Renal cortical epithelial cell (primary cell): ENCODE measurements around the gene KIF26B. TPM values are rescaled to one million over a fixed set of nuclear protein-coding genes. Genes with fewer than 3 reads are reported as not detected.
"Not testable (repeated sequence)": the region's sequence is repeated elsewhere in the genome, so short reads cannot be mapped to it uniquely, and the experiment has no call there.

ENCODE experiments used
- DNase-seq: peaks from one replicate; pipeline ENCODE4 v3.0.0-alpha.2; 2011; ENCODE audit warnings: low read depth
- total RNA-seq: library from RNA; depleted of rRNA; stranded (reverse); fragments of >200 nt; gene quantifications from 2 replicates; pipeline ENCODE4 v1.2.3, GENCODE V29; 2014

KIF26B gene
- total RNA-seq, 1 donor from 2014 or later = 19.4 TPM

DNA sequence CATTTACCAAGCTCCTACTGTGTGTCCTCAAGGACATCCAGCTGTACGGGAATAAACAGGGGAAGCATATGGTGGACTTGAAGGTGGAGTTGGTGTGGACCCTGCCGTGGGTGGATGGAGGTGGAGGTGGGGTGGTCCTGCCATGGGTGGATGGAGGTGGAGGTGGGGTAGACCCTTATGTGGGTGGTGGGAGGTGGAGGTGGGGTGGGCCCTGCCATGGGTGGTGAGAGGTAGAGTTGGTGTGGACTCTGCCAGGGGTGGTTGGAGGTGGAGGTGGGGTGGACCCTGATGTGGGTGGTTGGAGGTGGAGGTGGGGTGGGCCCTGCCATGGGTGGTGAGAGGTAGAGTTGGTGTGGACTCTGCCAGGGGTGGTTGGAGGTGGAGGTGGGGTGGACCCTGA, 169.0 kb downstream of the KIF26B start:
- DNase-seq = not testable (repeated sequence)

DNA sequence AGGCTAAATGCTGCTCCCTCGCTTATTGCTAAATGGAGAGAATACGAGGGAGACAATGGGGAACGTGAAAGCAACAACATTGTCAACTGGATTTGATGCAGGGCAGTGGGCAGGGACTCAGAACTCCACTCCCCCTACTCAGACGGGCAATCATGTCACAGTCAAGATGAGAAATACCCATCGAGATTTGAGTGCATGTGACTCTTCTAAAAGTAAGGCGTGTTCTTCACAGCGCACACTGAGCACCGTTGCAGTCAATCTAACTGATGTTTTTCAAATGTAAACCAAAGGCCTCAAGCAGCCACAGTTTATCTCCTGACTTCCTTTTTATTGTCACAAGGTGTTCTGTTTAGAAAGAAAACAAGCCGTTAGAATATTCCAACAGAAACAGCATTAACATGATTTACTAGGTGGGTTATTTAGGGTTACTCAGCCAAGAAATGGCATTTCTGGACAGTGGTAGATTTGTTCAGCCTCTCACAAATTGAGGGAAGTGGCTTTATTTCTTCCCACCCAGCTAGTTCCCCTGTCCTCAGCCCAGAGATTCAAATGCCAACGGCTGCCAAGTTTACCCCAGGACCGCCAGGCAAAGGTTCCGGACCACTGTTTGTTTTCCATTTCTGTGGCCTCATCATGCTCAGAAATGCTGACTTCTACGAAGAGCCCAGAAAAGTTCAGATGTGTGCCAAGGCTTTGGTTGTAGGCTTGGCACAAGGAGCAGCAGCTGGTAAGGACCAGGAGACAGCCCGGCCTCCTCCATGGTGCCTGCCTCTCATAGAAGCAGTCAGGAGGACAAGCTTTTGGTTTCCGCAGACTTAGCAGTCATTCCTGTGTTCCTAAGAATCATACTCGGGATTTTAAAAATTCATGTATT, 171.4 kb downstream of the KIF26B start:
- no peak for DNase-seq

DNA sequence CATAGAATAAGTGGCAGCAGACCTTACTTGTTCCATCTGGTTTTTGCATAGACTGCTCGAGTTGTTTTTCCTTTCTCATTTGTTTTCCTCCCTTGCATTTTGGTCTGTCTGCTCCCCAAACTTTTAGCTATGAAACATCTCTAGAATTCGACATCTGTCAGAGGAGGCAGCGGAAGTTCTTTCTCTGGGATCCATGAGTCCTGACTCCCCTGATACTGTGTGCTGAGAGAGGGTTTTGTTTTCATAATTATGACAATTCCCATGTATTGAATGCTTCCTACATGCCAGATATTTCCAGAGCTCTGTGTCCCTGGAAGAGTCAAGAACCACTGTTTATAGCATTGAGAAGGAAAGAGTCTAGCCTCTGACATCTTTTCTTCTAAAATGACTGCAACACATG, 172.6 kb downstream of the KIF26B start:
- no peak for DNase-seq

DNA sequence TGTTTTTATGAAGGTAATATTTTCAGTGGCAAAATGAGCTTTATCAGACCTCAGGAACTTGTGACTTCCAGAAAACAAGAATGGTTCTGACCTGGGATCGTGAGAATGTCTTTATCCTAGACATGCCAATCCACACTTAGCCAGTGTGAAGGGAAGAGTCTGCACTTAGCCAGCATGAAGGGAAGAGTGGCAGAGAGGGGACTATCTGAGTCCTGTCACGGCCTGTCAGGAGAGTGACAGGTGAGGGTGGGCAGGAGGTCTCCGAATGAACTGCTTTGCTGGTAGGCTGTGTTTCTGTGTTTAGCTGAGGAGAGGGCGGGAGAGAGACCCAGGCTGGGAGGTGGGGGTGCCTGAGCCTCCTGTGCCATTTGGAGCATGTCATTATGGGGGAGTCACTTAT, 173.1 kb downstream of the KIF26B start:
- DNase-seq = no peak

DNA sequence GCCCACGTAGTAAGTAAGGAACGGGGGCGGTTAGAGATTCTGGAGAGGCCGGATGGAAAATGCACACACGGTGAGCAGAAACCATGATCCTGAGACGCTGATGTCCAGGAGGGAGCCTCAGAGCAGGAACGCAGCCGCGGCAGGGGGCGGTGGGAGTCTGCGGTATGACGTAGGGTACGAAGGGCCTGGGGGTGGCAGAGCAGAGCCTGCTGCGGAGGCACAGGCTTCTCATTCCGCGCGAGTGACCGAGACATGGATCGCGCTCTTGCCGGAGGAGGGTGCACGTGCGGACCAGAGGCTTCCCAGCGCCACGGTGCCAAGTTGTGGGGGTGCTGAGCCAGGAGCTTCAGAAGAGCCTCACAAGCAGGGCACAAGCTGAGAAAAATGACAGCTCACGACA, 176.2 kb downstream of the KIF26B start:
- DNase-seq = no peak

DNA sequence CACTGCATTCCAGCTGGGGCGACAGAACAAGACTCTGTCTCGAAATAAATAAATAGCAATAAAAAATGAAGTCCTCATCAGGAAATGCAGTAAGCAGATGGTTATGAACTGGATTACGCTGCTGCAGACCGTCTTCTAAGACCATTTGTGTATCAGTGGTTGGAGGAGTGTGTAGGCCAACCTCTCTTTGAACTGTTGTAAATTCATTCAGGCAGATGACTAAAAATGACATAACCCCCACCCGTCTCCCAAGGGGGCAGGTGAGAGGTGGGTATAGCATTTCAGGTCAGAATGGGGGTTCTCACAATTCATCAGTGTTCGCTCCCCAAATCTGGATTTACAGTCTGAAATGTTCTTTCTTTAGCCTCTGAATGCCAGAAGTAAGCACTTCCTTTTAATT, 177.3 kb downstream of the KIF26B start:
- no peak for DNase-seq

DNA sequence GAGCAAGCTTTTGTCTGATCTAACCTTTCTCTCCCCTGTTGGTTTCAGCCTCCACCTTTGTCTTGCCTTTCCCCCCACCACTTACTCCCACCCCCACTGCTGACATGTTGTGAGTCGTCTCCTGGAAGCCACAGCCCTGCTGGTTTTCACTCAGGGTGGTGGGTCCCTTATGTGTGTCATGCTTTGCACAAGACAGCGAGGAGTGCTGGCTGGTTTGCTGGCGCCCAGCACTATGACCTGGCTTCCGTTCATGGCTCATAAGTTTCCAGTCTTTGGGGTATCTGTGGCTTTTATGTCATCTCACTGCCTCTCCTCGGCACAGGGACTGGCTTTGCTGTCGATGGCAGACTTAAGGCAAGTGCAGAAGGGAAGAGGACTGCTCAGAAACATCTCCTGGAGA, 177.7 kb downstream of the KIF26B start:
- DNase-seq = peak; percentile 61

DNA sequence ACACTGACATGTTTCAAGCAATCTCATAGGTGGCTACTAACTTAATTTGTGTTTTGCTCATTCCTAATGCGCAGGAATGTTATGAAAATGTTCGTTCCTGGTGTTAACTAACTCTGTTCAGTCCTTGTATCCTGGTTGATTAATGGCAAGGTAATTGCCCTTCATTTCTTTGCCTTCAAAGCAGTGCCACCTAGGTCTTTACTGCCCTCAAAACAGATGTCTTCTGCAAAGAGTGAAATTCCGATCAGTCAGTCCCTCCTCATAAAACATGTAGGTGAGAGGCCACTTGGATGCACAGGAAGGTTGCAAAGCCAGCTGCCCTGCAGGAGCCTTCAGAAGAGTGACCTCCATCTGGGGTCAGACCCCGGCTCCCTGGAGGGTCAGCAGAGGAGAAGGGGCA, 179.4 kb downstream of the KIF26B start:
- DNase-seq = no peak

DNA sequence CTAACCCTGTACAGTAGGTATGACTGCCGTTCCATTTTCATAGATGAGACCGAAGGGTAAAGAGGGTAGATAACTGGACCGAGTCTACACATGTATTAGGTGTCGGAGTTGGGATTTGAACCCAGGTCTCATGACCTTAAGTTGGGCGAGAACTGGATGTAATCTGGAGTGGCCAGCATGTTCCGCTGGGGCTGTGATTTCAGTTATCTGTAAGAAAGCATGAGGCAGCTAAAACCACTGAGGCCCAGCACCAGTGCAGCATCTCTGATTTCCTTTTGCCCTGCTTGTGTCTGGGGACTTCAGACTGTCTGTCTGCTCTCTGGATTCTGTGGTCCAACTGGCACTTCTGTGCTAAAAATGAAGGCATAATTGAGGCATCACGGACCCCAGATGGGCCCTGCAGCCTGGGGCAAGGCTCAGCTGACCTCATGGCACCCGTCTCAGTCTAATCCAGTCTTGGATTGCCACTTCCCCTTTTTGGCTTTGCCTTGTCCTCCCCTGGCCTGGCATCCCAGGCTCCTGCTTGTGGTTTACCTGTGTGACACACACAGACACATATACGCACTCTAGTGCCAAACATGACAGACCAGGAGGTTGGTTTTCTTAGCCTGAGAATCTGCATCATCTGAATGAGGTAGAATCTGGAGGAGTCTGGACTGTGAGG, 180.2 kb downstream of the KIF26B start:
- DNase-seq = no peak

DNA sequence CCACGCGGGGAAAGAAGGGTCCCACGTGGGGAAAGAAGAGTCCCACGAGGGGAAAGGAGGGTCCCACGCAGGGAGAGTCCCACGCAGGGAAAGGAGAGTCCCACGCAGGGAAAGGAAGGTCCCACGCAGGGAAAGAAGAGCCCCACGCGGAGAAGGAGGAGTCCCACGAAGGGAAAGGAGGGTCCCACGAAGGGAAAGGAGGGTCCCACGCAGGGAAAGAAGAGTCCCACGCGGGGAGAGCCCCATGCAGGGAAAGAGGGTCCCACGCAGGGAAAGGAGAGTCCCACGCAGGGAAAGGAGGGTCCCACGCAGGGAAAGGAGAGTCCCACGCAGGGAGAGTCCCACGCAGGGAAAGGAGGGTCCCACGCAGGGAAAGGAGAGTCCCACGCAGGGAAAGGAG, 180.9 kb downstream of the KIF26B start:
- not testable (repeated sequence) for DNase-seq

DNA sequence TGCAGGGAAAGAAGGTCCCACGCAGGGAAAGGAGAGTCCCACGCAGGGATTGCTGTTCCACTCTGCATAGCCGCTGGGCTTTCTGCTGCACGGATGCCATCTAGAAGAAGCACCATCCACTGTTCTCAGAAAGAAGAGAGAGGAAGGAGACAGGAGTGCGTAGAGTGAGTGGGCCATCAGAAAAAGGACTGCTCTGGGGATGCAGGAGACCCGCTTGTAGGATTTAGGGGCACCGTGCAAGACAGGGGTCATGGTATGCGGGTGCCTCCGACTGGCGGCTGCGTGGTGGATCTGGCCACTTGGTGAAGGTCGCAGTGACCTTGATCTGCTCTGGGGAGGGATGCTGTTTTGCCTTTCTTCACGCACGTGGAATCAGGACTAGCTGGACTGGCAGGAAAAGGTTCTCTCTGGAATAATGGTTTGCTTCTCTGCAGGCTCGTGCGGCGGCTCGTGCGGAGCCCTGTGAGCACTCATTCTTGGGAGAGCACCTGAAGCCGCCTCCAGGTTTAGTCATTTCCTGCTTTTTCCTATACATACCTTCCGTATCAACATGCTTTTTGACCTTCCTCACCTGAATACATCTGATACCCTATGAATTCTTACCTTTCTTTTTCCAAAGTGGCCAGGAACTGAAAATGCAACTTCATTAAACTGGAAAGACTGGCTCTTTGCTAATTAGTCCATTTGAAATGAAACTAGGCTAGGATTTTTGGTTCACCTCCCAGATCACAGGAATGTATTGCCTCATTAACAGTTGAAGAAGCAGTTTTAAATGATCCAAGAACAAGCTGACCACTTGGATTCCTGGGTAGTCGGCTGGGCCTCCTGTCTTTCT, 181.6 kb downstream of the KIF26B start:
- DNase-seq = peak; percentile 64

DNA sequence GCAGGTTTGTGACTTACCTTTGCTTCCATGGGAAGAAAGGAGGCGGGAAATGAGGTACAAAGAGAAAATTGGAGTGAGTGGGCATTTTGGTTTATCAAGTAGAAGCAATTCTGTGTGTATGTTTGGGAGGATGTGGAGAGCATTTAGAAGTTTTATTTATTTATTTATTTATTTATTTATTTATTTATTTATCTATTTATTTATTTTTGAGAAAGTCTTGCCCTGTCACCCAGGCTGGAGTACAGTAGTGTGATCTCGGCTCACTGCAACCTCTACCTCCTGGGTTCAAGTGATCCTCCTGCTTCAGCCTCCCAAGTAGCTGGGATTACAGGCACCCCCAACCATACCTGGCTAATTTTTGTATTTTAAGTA, 182.2 kb downstream of the KIF26B start:
- not testable (repeated sequence) for DNase-seq

DNA sequence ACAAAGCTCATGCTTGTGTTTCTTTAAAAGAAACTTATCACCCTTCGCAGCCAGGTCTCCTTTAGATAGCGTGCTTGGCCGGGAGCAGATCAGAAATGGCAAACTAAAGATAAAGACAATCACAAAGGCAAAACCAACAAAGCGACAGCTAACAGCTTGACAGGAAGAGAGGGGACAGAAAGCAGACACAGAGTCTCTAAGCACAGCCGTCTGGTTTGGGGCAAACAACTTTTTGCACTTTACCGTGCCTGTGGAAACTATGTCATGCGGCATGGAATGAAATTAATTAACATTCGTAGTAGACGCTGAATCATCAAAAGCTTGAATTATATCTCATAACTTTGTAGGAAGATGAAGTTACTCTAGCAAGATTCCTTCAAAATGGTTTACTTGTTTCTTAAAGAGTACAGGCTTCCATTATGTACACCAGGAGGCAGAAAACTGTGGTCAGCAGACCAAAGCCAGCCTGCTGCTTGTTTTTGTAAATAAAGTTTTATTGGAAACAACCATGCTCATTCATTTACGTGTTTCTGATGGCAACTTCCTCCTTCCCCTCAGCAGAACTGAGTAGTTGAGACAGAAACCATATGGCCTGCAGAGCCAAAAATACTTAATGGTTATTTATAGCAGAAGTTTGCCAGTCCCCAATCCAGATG, 183.2 kb downstream of the KIF26B start:
- DNase-seq = no peak

DNA sequence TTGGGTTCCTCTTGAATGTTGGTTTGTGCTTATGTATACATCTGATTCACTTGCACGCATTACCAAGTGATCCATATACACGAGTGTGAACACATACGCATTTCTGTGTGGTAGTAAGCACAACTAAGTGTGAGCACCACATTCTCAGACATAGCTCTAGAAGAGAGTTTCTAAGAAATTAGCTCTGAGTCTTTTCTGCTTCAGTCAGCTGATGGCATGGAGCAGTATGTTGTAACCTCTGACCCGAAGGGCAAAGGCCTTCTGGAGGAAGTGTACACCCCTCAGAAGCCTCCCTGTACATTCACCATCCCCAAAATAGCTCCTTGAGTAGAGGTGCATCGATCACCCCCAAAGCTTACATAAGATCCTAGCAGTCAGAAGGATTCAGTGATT, 183.7 kb downstream of the KIF26B start:
- no peak for DNase-seq

DNA sequence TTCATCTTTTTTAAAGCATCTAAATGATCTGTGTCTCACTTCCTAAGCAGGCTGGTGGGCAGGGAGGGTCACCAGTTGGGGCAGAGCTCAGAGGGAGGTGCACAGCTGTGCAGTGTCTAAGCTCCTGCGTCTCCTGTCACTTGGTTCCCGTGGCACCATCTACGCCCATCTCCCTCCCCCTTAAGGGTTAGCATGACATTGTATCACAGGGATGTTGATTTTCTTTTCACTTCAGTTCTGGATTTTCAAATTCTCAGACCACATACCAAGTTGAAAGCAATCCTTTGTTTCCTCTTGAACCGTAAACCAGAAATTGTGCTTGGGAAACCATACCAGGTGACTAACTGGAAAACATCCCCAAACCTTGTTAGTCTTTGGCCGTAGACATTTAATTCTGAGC, 187.0 kb downstream of the KIF26B start:
- DNase-seq = no peak

DNA sequence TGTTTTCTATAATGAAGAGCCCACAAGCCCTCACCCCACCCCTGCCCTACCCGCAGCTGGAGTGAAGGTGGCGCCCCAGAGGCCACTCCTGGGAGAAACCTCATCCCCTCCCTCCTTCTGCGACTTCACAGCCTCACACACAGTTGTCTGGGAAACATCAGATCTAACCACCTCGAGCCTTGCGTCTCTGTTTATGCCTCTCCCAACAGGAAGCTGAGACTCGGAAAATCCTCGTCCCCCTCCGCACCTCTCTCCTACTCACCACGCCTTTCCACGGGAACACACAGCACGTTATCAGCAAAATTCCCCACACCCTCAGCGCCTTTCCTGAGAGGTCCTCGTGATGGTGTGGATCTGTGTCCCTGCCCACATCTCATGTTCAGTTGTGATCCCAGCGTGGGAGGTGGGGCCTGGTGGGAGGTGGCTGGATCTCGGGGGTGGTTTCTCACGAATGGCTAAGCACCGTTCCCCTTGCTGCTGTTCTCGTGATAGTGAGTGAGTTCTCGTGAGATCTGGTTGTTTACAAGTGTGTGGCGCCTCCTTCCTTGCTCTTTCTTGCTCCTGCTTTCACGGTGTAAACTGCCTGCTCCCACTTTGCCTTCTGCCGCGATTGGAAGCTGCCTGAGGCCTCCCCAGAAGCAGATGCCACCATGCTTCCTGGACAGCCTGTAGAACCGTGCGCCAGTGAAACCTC, 190.6 kb downstream of the KIF26B start:
- no peak for DNase-seq

DNA sequence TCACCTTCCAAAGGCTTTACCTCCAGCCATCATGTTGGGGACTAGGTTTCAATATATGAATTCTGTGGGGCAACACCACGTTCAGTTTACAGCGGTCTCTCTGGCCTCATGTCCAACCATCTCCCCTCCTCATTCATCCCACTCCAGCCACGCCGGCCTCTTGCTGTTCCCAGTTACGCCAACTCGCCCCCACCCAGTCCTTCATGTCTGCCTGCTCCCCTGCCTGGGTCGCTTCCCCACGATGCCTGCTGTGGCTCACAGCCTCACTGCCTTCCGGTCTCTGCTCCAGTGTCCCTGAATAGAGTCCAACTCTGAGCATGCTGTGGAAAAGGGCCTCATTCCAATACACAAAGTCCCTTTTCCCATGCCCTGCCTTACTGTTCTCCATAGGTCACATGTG, 193.8 kb downstream of the KIF26B start:
- no peak for DNase-seq

DNA sequence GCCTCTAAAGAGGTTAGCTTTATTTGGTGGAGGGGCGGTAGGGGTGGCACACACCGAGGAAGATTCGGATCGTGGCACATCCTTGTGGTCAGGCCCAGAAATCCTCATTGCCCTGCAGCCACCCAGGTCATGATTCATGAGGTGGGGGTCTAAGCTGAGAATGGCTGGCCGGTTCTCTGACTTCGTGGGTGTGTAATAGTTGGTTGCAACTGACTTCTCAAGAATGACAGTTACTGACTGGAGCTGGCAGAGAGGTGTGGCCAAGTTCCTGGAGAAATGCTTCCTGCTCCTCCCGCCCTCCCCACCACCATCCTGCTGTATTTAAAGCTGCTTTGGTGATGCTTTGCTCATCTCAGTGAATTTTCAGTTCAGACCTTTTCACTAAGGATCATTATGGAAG, 198.6 kb downstream of the KIF26B start:
- peak; percentile 35 for DNase-seq

DNA sequence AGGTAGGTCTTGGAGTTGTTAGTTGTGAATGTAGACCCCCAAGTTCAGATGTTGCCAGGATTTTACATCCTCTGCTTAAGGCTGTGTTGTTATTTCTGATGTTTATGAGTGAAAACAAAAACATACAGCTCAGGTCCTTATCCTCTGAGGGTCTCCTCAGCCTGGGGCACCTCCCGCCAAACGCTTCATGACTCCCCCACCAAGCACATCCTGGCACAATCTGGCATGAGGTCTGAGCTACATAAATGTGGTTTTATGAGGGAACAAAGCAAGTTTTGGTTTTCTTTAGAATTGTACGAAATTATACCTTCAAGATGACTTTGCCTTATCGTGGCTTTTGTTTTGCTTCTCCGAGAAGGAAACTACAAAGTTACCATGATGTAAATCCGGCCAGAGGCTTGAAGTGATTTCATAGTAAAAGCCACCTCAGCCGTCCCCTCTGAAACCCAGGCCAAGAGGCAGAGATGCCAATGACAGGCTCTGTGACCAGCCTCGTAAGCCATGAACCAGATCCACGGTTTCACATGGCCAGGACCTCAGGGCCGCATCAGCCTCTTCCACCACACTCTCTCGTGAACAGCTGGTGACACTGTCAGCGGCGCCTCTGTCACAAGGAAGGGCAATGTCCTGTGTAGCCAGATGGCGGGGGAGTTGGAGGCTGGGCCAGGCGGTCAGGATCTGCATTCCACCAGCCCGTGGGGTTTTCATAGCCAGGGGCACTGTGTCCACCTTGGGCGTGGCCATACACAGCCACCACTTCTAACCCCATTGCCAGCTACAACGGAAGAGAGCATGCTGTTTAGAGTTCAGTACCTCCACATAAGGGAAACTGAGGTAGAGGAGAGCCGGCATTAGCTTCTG, 199.4 kb downstream of the KIF26B start:
- DNase-seq = no peak

DNA sequence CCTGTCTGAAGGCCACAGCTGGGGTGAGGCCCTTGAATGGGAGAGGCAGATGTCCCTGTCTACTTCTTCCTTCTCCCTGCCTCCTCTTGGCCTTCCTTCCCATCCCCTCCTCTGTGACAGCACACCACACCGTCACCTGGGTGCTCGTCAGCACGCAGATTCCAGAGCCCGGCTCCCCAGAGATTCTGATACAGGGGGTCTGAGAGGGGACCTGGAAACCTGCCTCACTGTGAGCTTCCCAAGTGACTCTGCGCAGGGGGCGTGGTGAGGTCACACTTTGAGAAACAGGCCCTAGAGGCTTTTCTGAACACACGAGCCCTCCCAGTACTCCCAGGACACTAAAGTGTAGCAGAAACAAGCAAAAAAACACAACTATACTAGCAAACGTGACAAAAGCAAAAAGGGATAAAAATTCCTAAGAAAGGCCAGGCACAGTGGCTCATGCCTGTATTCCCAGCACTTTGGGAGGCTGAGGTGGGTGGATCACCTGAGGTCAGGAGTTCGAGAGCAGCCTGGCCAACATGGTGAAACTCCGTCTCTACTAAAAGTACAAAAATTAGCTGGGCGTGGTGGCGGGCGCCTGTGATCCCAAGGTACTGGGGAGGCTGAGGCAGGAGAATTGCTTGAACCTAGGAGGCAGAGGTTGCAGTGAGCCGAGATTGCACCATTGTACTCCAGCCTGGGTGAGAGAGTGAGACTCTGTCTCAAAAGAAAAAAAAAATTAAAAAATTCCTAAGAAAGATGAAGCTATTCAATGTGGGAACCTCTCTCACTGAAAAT, 201.3 kb downstream of the KIF26B start:
- not testable (repeated sequence) for DNase-seq
